ENCODE results near the gene PARD3. TPM values are rescaled to one million over a fixed set of nuclear protein-coding genes. Genes with fewer than 3 reads are reported as not detected.

PARD3 gene
- total and polyA plus RNA-seq, 12 donors, result 17.0 to 93.8 (median 47.3) TPM

- Histone ChIP-seq H3K27me3 (no peaks in the 10 kb centered on the region), H3K4me3 (no peak overlapping the region), H3K36me3 (replicated peaks in 1 of 2) (no peaks in the 10 kb centered on the region), H3K9me3 (replicated peaks in 1 of 3) (no peaks in the 10 kb centered on the region), H3K27ac (no peak overlapping the region), H3K4me1 (replicated peaks in 1 of 2) (peaks cover 3 to 41% of the 10 kb centered on the region in 2 donors)
- TF ChIP-seq CTCF (IDR thresholded peaks at IDR 0.05) (no peak), POLR2A (IDR thresholded peaks at IDR 0.05) (no peak)
- WGBS, 4 donors, result 84 to 88% (median 86%) methylated on average over 3 of the region's 3 CpGs
- DNase-seq, result no peak
- intact Hi-C loops (cut with DNase I), result no loop called here
Measured at GRCh38 chr10:34771106-34771505, 44.0 kb downstream of the PARD3 start.

- no peak overlapping the region for H3K27ac ChIP-seq
- no peaks in the 10 kb centered on the region for H3K27me3 ChIP-seq
- H3K4me1 ChIP-seq (replicated peaks in 1 of 2), result peaks cover 3 to 39% of the 10 kb centered on the region in 2 donors
- no peak for DNase-seq
- no peak overlapping the region for H3K4me3 ChIP-seq
- H3K36me3 ChIP-seq (replicated peaks in 1 of 2), result no peaks in the 10 kb centered on the region
- no peaks in the 10 kb centered on the region for H3K9me3 ChIP-seq (replicated peaks in 1 of 3)
- no peak for TF ChIP-seq CTCF (IDR thresholded peaks at IDR 0.05)
- WGBS, 4 donors, result 60 to 83% (median 72%) methylated on average over 2 of the region's 2 CpGs
- intact Hi-C loops (cut with DNase I), result no loop called here
Measured at GRCh38 chr10:34769899-34770298, 45.2 kb downstream of the PARD3 start.

GRCh38 chr10:34768972-34769330 lies 46.1 kb downstream of the PARD3 start:
- peak overlapping the region in 2 of 5 donors; percentile 17 to 63 for H3K27ac ChIP-seq
- no peaks in the 10 kb centered on the region for H3K27me3 ChIP-seq
- WGBS, 4 donors, result 75 to 92% (median 77%) methylated on average over 8 of the region's 8 CpGs
- no peaks in the 10 kb centered on the region for H3K9me3 ChIP-seq (replicated peaks in 1 of 3)
- intact Hi-C loops (cut with DNase I), result no loop called here
- peaks cover 3 to 31% of the 10 kb centered on the region in 2 donors for H3K4me1 ChIP-seq (replicated peaks in 1 of 2)
- H3K4me3 ChIP-seq, result no peak overlapping the region
- TF ChIP-seq CTCF (IDR thresholded peaks at IDR 0.05), result no peak
- no peak for TF ChIP-seq POLR2A (IDR thresholded peaks at IDR 0.05)
- no peak for DNase-seq
- H3K36me3 ChIP-seq (replicated peaks in 1 of 2), result no peaks in the 10 kb centered on the region

GRCh38 chr10:34768261-34768971 lies 46.7 kb downstream of the PARD3 start:
- H3K4me1 ChIP-seq (replicated peaks in 1 of 2), result peaks cover 3 to 31% of the 10 kb centered on the region in 2 donors
- DNase-seq, result peak; percentile 78 to 93 (median 87)
- no peak for TF ChIP-seq POLR2A (IDR thresholded peaks at IDR 0.05)
- no peak for TF ChIP-seq CTCF (IDR thresholded peaks at IDR 0.05)
- intact Hi-C loops (cut with DNase I), result no loop called here
- peak overlapping the region in 2 of 5 donors; percentile 17 to 63 for H3K27ac ChIP-seq
- H3K36me3 ChIP-seq (replicated peaks in 1 of 2), result no peaks in the 10 kb centered on the region
- 71 to 86% (median 79%) methylated on average over 12 to 15 of the region's 15 CpGs for WGBS, 4 donors
- no peaks in the 10 kb centered on the region for H3K27me3 ChIP-seq
- no peaks in the 10 kb centered on the region for H3K9me3 ChIP-seq (replicated peaks in 1 of 3)
- no peak overlapping the region for H3K4me3 ChIP-seq
